ENCODE measurements around the gene RHBDL3. TPM values are rescaled to one million over a fixed set of nuclear protein-coding genes. Genes with fewer than 3 reads are reported as not detected.
"Not testable (repeated sequence)": the region's sequence is repeated elsewhere in the genome, so short reads cannot be mapped to it uniquely, and the experiment has no call there.

Gene RHBDL3
- total RNA-seq, 2 experiments from 2014 or later = not detected

GRCh38 chr17:32302860-32303649, 37.4 kb downstream of the RHBDL3 start:
- CTCF ChIA-PET = interaction anchor here (0.6 kb wide), 1 partner anchor 160 kb away, joined by 5 read pairs; no protein-coding TSS in a partner anchor
- Mint-ChIP-seq H3K27ac (no peak overlapping the region), H3K9me3 (no peaks in the 10 kb centered on the region), H3K27me3 (ENCODE audit: low read depth) (no peaks in the 10 kb centered on the region), H3K36me3 (ENCODE audit: low read depth) (no peaks in the 10 kb centered on the region), H3K4me1 (ENCODE audit: low read depth) (no peaks in the 10 kb centered on the region), H3K4me3 (no peak overlapping the region)
- intact Hi-C loops (cut with micrococcal nuclease) = no loop called here
- DNase-seq = no peak

- no peaks in the 10 kb centered on the region for H3K27me3 Mint-ChIP-seq (ENCODE audit: low read depth)
- intact Hi-C loops (cut with micrococcal nuclease) = no loop called here
- H3K27ac Mint-ChIP-seq = no peak overlapping the region
- DNase-seq = no peak
- CTCF ChIA-PET = interaction anchor here (0.6 kb wide), 1 partner anchor 159 kb away, joined by 5 read pairs; no protein-coding TSS in a partner anchor
- no peaks in the 10 kb centered on the region for H3K4me1 Mint-ChIP-seq (ENCODE audit: low read depth)
- no peaks in the 10 kb centered on the region for H3K9me3 Mint-ChIP-seq
- H3K4me3 Mint-ChIP-seq = no peak overlapping the region
- H3K36me3 Mint-ChIP-seq (ENCODE audit: low read depth) = no peaks in the 10 kb centered on the region
These were observed 38.2 kb downstream of the RHBDL3 start for GRCh38 chr17:32303781-32304288.

DNA sequence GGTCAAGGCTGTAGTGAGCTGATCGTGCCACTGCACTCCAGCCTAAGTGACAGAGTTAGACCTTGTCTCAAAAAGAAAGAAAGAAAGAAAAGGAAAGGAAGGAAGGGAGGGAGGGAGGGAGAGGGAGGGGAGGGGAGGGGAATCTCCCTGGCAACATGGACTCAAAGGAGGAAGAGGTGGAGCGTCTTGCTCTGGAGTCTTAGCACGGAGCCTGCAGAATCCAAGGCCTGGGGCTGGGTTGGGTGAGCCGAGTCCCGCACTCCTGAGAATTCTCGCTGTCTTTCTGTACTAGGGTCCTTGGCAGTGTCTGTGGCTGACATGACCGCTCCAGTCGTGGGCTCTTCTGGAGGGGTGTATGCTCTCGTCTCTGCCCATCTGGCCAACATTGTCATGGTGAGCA, 39.4 kb downstream of the RHBDL3 start:
- Mint-ChIP-seq H3K9me3 (no peaks in the 10 kb centered on the region), H3K27me3 (ENCODE audit: low read depth) (no peaks in the 10 kb centered on the region), H3K4me1 (ENCODE audit: low read depth) (no peaks in the 10 kb centered on the region), H3K27ac (no peak overlapping the region), H3K4me3 (no peak overlapping the region), H3K36me3 (ENCODE audit: low read depth) (no peaks in the 10 kb centered on the region)
- DNase-seq = no peak
- CTCF ChIA-PET = no interaction called here
- intact Hi-C loops (cut with micrococcal nuclease) = no loop called here

GRCh38 chr17:32307658-32308057, 42.0 kb downstream of the RHBDL3 start:
- H3K27me3 Mint-ChIP-seq (ENCODE audit: low read depth) = no peaks in the 10 kb centered on the region
- no peak overlapping the region for H3K4me3 Mint-ChIP-seq
- H3K4me1 Mint-ChIP-seq (ENCODE audit: low read depth) = no peaks in the 10 kb centered on the region
- no peaks in the 10 kb centered on the region for H3K9me3 Mint-ChIP-seq
- H3K36me3 Mint-ChIP-seq (ENCODE audit: low read depth) = no peaks in the 10 kb centered on the region
- intact Hi-C loops (cut with micrococcal nuclease) = no loop called here
- DNase-seq = no peak
- CTCF ChIA-PET = no interaction called here
- no peak overlapping the region for H3K27ac Mint-ChIP-seq

GRCh38 chr17:32311028-32311536, 45.5 kb downstream of the RHBDL3 start:
- no peak overlapping the region for H3K27ac Mint-ChIP-seq
- H3K4me3 Mint-ChIP-seq = no peak overlapping the region
- H3K4me1 Mint-ChIP-seq (ENCODE audit: low read depth) = no peaks in the 10 kb centered on the region
- CTCF ChIA-PET = interaction anchor here (1.2 to 1.4 kb wide), 2 partner anchors 9 to 58 kb away, joined by 3 read pairs; no protein-coding TSS in a partner anchor
- intact Hi-C loops (cut with micrococcal nuclease) = no loop called here
- no peak for DNase-seq
- no peaks in the 10 kb centered on the region for H3K9me3 Mint-ChIP-seq
- peaks cover 3% of the 10 kb centered on the region for H3K27me3 Mint-ChIP-seq (ENCODE audit: low read depth)
- H3K36me3 Mint-ChIP-seq (ENCODE audit: low read depth) = no peaks in the 10 kb centered on the region

DNA sequence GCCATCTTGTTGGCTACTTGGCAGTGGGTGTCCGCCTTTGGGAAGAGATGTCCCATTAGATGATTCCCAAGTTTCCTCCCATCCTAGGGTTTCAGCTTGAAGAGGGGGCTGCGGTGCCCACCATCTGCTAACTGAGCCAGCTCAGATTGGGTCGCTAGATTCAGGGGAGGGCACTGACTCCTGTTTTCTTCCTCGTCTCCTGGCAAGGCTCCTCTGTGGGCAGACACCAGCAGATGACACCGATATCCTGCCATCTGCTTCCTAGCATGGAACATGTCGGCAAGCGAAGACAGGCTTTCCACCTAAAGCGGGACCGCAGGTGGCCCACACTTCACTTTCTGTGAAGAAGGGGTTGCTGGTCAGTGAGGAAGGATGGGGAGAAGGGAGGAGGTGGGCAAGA, 49.0 kb downstream of the RHBDL3 start:
- Mint-ChIP-seq H3K27me3 (ENCODE audit: low read depth) (peaks cover 6% of the 10 kb centered on the region), H3K36me3 (ENCODE audit: low read depth) (no peaks in the 10 kb centered on the region), H3K27ac (no peak overlapping the region), H3K4me3 (no peak overlapping the region), H3K4me1 (ENCODE audit: low read depth) (peaks cover 2% of the 10 kb centered on the region), H3K9me3 (no peaks in the 10 kb centered on the region)
- CTCF ChIA-PET = no interaction called here
- no peak for DNase-seq
- intact Hi-C loops (cut with micrococcal nuclease) = no loop called here

- Mint-ChIP-seq H3K4me3 (no peak overlapping the region), H3K27me3 (ENCODE audit: low read depth) (peaks cover 6% of the 10 kb centered on the region), H3K27ac (no peak overlapping the region), H3K9me3 (no peaks in the 10 kb centered on the region), H3K4me1 (ENCODE audit: low read depth) (peaks cover 2% of the 10 kb centered on the region), H3K36me3 (ENCODE audit: low read depth) (no peaks in the 10 kb centered on the region)
- CTCF ChIA-PET = interaction anchor here (0.6 to 1.3 kb wide), 2 partner anchors 25 to 104 kb away, joined by 3 read pairs; no protein-coding TSS in a partner anchor
- no peak for DNase-seq
- intact Hi-C loops (cut with micrococcal nuclease) = no loop called here
These were observed 49.5 kb downstream of the RHBDL3 start for GRCh38 chr17:32315171-32315570.

DNA sequence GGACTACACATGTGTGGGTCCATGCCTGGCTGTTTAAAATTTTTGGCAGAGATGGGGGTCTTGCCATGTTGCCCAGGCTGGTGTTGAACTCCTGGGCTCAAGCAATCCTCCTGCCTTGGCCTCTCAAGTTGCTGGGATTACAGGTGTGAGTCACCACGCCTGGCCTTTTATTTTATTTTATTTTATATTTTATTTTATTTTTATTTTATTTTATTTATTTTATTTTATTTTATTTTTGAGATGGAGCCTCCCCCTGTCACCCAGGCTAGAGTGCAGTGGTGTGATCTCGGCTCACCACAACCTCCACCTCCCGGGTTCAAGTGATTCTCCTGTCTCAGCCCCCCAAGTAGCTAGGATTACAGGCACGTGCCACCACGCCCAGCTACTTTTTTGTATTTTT, 51.0 kb downstream of the RHBDL3 start:
- H3K9me3 Mint-ChIP-seq; H3K27ac Mint-ChIP-seq; H3K4me1 Mint-ChIP-seq (ENCODE audit: low read depth); intact Hi-C loops (cut with micrococcal nuclease); DNase-seq; H3K27me3 Mint-ChIP-seq (ENCODE audit: low read depth); H3K36me3 Mint-ChIP-seq (ENCODE audit: low read depth); H3K4me3 Mint-ChIP-seq: not testable (repeated sequence)
- CTCF ChIA-PET = interaction anchor here (1.3 to 7.3 kb wide), 2 partner anchors 24 to 65 kb away, joined by 3 to 72 read pairs; no protein-coding TSS in a partner anchor

DNA sequence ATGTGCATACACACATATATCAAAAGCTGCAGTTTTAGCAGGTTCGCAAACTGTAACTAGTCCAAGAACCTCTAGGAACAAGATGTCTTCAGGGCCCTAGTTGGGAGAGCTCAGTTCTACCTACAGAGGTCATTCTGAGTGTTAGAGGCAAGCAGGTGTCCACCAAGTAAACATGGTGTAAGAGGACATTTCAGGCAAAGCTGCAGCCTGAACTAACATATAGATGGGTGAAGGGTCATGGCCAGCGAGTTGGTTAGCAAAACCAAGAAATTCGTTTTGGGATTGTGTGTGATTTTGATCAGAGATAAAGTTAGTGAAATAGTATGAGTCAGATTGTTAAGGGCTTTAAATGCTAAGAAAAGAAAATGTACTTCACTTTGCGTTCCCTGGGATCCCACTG, 51.7 kb downstream of the RHBDL3 start:
- no peak overlapping the region for H3K27ac Mint-ChIP-seq
- CTCF ChIA-PET = interaction anchor here (1.7 to 7.3 kb wide), 2 partner anchors 65 to 113 kb away, joined by 5 to 72 read pairs; no protein-coding TSS in a partner anchor
- H3K27me3 Mint-ChIP-seq (ENCODE audit: low read depth) = peaks cover 6% of the 10 kb centered on the region
- intact Hi-C loops (cut with micrococcal nuclease) = no loop called here
- H3K36me3 Mint-ChIP-seq (ENCODE audit: low read depth) = no peaks in the 10 kb centered on the region
- H3K9me3 Mint-ChIP-seq = no peaks in the 10 kb centered on the region
- no peak overlapping the region for H3K4me3 Mint-ChIP-seq
- H3K4me1 Mint-ChIP-seq (ENCODE audit: low read depth) = peaks cover 2% of the 10 kb centered on the region
- DNase-seq = no peak

GRCh38 chr17:32318071-32318470, 52.4 kb downstream of the RHBDL3 start:
- Mint-ChIP-seq H3K4me1 (ENCODE audit: low read depth) (peaks cover 3% of the 10 kb centered on the region), H3K27ac (no peak overlapping the region), H3K4me3 (no peak overlapping the region), H3K27me3 (ENCODE audit: low read depth) (peaks cover 6% of the 10 kb centered on the region), H3K36me3 (ENCODE audit: low read depth) (no peaks in the 10 kb centered on the region), H3K9me3 (no peaks in the 10 kb centered on the region)
- DNase-seq = no peak
- intact Hi-C loops (cut with micrococcal nuclease) = no loop called here
- CTCF ChIA-PET = interaction anchor here (1.0 to 7.3 kb wide), 5 partner anchors 10 to 147 kb away, joined by 3 to 72 read pairs (median 4); no protein-coding TSS in a partner anchor

DNA sequence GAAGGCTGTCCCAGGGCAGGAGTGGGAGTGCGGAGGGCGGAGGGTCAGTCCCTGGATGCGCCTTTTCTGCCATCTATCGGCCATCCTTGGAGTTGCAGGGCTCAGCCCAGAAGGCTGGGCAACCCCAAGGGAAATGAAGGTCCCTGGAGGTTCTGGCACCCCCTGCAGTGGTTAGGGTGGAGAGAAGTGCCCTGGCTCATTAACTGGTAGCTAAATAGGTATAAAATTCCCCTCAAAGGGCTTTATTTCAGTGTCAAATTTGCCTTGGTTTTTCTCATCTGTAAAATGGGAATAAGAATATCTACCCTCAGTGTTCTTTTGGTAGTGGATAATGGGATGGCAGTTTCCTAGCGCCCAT, 53.9 kb downstream of the RHBDL3 start:
- DNase-seq = peak; percentile 87
- Mint-ChIP-seq H3K4me3 (peak overlapping the region; percentile 61), H3K36me3 (ENCODE audit: low read depth) (no peaks in the 10 kb centered on the region)

GRCh38 chr17:32320080-32320479, 54.4 kb downstream of the RHBDL3 start:
- intact Hi-C loops (cut with micrococcal nuclease); H3K36me3 Mint-ChIP-seq (ENCODE audit: low read depth); H3K4me3 Mint-ChIP-seq; DNase-seq; H3K9me3 Mint-ChIP-seq; H3K27me3 Mint-ChIP-seq (ENCODE audit: low read depth); H3K27ac Mint-ChIP-seq: not testable (repeated sequence)
- peaks cover 17% of the 10 kb centered on the region for H3K4me1 Mint-ChIP-seq (ENCODE audit: low read depth)
- CTCF ChIA-PET = interaction anchor here (0.6 to 7.3 kb wide), 17 partner anchors 8 to 311 kb away, joined by 3 to 72 read pairs (median 4); no protein-coding TSS in a partner anchor

More for the DNA sequence above, 53.9 kb downstream of the RHBDL3 start:
- no peaks in the 10 kb centered on the region for H3K9me3 Mint-ChIP-seq
- H3K27ac Mint-ChIP-seq = no peak overlapping the region
- peaks cover 17% of the 10 kb centered on the region for H3K4me1 Mint-ChIP-seq (ENCODE audit: low read depth)
- CTCF ChIA-PET = interaction anchor here (0.6 to 7.3 kb wide), 16 partner anchors 8 to 311 kb away, joined by 3 to 72 read pairs (median 4); no protein-coding TSS in a partner anchor
- intact Hi-C loops (cut with micrococcal nuclease) = loop anchor here (1.0 kb wide), 2 partner anchors 66 to 116 kb away; no protein-coding TSS in a partner anchor
- H3K27me3 Mint-ChIP-seq (ENCODE audit: low read depth) = peaks cover 6% of the 10 kb centered on the region
